Measurements from ENCODE around the gene PYGB. TPM values are rescaled to one million over a fixed set of nuclear protein-coding genes. Genes with fewer than 3 reads are reported as not detected.

The PYGB gene
- total RNA-seq, 1 donor from 2014 or later, result 117 TPM

- Histone ChIP-seq H3K4me3 (no peak overlapping the region), H3K36me3 (peaks cover 0 to 86% of the 10 kb centered on the region in 2 donors), H3K27me3 (no peaks in the 10 kb centered on the region), H3K27ac (no peak overlapping the region), H3K4me1 (peaks cover 3% of the 10 kb centered on the region), H3K9me3 (no peaks in the 10 kb centered on the region)
- intact Hi-C loops (cut with DNase I), result no loop called here
- no peak for TF ChIP-seq POLR2AphosphoS5 (IDR thresholded peaks at IDR 0.05; ENCODE audit: insufficient read depth in 1 of 2, low read depth in 1 of 2)
- no peak for TF ChIP-seq POLR2A (IDR thresholded peaks at IDR 0.05)
- TF ChIP-seq CTCF (IDR thresholded peaks at IDR 0.05), result no peak
- DNase-seq (ENCODE audit: extremely low spot score in 2 of 2), result no peak
These were observed 30.1 kb downstream of the PYGB start for GRCh38 chr20:25277941-25278521.

GRCh38 chr20:25278636-25279361, 30.9 kb downstream of the PYGB start:
- Histone ChIP-seq H3K27ac (no peak overlapping the region), H3K9me3 (no peaks in the 10 kb centered on the region), H3K4me3 (no peak overlapping the region), H3K36me3 (peaks cover 0 to 84% of the 10 kb centered on the region in 2 donors), H3K4me1 (no peaks in the 10 kb centered on the region), H3K27me3 (no peaks in the 10 kb centered on the region)
- DNase-seq (ENCODE audit: extremely low spot score in 2 of 2), result no peak
- TF ChIP-seq CTCF (IDR thresholded peaks at IDR 0.05) (no peak), POLR2A (IDR thresholded peaks at IDR 0.05) (no peak), POLR2AphosphoS5 (IDR thresholded peaks at IDR 0.05; ENCODE audit: insufficient read depth in 1 of 2, low read depth in 1 of 2) (no peak)
- intact Hi-C loops (cut with DNase I), result no loop called here

GRCh38 chr20:25279403-25279802, 31.5 kb downstream of the PYGB start:
- Histone ChIP-seq H3K4me3 (no peak overlapping the region), H3K27me3 (no peaks in the 10 kb centered on the region), H3K36me3 (peaks cover 0 to 87% of the 10 kb centered on the region in 2 donors), H3K4me1 (no peaks in the 10 kb centered on the region), H3K27ac (no peak overlapping the region), H3K9me3 (no peaks in the 10 kb centered on the region)
- no peak for DNase-seq (ENCODE audit: extremely low spot score in 2 of 2)
- no peak for TF ChIP-seq POLR2A (IDR thresholded peaks at IDR 0.05)
- no peak for TF ChIP-seq POLR2AphosphoS5 (IDR thresholded peaks at IDR 0.05; ENCODE audit: insufficient read depth in 1 of 2, low read depth in 1 of 2)
- no peak for TF ChIP-seq CTCF (IDR thresholded peaks at IDR 0.05)
- intact Hi-C loops (cut with DNase I), result no loop called here

GRCh38 chr20:25280051-25280573, 32.2 kb downstream of the PYGB start:
- no peak for TF ChIP-seq CTCF (IDR thresholded peaks at IDR 0.05)
- TF ChIP-seq POLR2A (IDR thresholded peaks at IDR 0.05), result no peak
- no peak for TF ChIP-seq POLR2AphosphoS5 (IDR thresholded peaks at IDR 0.05; ENCODE audit: insufficient read depth in 1 of 2, low read depth in 1 of 2)
- Histone ChIP-seq H3K9me3 (no peaks in the 10 kb centered on the region), H3K4me3 (no peak overlapping the region), H3K4me1 (no peaks in the 10 kb centered on the region), H3K36me3 (peaks cover 0 to 87% of the 10 kb centered on the region in 2 donors), H3K27ac (no peak overlapping the region), H3K27me3 (no peaks in the 10 kb centered on the region)
- intact Hi-C loops (cut with DNase I), result no loop called here
- DNase-seq (ENCODE audit: extremely low spot score in 2 of 2), result no peak
